Hematopoietic multipotent progenitor cell treated with erythropoietin and hydrocortisone succinate and interleukin-3 and kit ligand, for 6 days (in vitro differentiated cells): ENCODE measurements around the gene TUBA1C.
"Not testable (repeated sequence)": the region's sequence is repeated elsewhere in the genome, so short reads cannot be mapped to it uniquely, and the experiment has no call there.

Experiments used
- DNase-seq: peaks from one replicate; pipeline ENCODE4 v3.0.0-alpha.2; 2015

The TUBA1C gene

GRCh38 chr12:49314811-49315210 is 49.9 kb downstream of the TUBA1C start:
- no peak for DNase-seq

GRCh38 chr12:49317118-49317517 is 52.2 kb downstream of the TUBA1C start:
- DNase-seq: not testable (repeated sequence)

DNA sequence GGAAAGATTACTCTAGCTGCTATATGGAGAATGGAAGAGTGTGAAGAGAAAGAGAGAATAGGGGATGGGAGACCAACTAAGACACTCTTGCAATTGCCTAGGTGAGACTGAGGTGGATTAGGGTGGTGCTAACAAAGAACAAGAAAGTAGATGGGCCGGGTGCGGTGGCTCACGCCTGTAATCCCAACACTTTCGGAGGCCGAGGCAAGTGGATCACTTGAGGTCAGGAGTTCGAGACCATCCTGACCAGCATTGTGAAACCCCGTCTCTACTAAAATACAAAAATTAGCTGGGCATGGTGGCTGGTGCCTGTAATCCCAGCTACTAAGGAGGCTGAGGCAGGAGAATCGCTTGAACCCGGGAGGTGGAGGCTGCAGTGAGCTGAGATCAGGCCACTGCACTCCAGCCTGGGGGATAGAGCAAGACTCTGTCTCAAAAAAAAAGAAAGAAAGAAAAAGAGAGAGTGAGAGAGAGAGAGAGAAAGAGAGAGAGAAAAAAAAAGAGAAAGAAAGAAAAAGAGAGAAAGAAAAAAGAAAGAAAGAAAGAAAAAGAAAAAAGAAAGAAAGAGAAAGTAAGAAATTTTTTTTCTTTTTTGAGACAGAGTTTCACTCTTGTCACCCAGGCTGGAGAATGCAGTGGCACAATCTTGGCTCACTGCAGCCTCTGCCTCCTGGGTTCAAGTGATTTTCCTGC is 55.7 kb downstream of the TUBA1C start:
- DNase-seq: not testable (repeated sequence)

- DNase-seq: peak; percentile 24
Observed at GRCh38 chr12:49322367-49322707, 57.5 kb downstream of the TUBA1C start.

DNA sequence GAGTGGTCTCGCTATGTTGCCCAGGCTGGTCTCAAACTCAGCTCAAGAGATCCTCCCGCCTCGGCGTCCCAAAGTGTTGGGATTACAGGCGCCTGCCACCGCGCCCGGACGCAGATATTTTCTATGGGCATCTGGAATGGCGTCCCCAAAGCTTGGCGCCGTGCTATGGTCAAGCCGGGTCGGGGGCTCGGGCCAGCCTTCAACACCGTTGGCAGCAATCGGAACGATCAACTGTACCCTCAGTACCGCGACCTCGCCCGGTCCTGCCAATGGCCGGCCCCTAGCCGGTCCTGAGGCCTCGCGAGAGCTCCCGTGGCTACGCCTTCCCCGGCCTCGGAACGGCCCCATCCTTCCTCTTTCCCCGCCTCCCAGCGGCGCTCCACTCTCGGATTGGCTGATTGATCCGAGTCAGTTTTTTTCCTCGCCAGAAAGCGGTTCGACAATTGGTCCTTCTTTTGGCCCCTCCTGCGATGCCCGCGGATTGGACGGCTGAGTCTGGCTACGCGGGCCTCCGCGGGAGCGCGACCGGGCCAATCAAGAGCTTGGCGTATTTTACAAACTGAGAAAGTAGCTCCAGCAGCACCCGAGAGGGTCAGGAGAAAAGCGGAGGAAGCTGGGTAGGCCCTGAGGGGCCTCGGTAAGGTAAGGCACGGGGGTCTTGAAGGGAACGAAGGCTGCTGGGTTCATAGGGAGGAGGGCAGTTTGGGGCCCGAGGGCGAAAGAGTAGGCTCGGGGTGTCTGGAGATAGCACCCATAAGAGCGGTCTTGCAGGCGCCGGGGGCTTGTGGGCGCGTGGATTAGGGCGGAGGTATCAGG is 58.0 kb downstream of the TUBA1C start, which contains the start of gene TROAP:
TROAP (plus strand) TSS at position 548 of the 816 bp plus-strand sequence. CDS start 354 bp downstream, outside the sequence.
- DNase-seq: peak; percentile 99

DNA sequence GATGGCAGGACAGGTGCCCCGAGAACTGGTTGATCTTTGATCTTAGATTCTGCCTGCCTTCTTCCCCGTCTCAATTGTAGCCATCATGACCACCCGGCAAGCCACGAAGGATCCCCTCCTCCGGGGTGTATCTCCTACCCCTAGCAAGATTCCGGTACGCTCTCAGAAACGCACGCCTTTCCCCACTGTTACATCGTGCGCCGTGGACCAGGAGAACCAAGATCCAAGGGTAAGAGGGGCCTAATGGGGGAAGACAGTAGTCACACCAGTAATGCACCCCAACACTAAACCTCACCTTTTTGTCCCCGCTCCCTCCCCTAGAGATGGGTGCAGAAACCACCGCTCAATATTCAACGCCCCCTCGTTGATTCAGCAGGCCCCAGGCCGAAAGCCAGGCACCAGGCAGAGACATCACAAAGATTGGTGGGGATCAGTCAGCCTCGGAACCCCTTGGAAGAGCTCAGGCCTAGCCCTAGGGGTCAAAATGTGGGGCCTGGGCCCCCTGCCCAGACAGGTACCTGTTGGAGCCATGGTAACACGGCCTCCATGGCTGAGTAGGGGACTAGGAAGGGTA is 58.7 kb downstream of the TUBA1C start:
- peak; percentile 24 for DNase-seq
